DLD1 (cell line): ENCODE results near the gene LOXL4.

Experiments
- in situ Hi-C: cut with HindIII; loops from 2 replicates; pipeline ENCODE4 v1.10.0; 2017; ENCODE audit warnings: low sequenced_read_pairs

LOXL4 gene

DNA sequence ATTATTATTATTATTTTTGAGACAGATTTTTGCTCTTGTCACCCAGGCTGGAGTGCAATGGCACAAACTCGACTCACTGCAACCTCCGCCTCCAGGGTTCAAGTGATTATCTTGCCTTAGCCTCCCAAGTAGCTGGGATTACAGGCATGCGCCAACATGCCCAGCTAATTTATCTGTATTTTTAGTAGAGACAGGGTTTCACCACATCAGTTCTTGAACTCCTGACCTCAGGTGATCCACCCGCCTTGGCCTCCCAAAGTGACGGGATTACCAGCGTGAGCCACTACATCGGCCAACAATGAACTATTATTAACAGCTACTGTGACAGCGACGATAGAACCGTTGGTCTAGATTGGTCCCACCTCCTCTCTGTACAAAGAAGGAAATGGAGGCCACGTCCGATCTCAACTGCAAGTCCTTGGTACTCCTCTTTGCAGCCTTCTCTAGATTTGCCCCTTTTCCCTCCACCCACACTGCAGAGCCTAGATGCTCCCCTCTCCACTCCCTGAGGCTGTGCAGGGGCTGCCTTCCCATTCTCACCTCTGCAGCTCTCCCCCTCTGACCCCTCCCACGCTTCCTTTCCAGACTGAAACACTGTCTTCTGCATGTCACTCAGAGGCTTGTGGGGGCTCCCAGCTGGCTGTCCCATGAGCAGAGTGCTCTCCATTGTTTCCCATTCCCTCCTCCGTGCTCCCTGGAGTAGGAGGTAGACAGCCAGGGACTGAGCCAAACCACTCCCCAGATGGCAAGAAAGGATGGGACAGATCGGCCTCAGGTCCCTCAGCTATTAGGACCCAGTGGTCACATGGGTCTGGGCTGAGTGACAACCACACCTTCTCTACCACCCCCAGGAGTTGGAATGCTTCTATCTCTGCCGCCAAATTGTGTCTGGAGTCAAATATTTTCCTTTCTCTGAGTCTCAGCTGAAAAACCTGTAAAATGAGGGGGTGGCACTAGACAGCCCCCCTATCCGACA is 2.3 kb downstream of the LOXL4 start:
- in situ Hi-C loops, result no loop called here

DNA sequence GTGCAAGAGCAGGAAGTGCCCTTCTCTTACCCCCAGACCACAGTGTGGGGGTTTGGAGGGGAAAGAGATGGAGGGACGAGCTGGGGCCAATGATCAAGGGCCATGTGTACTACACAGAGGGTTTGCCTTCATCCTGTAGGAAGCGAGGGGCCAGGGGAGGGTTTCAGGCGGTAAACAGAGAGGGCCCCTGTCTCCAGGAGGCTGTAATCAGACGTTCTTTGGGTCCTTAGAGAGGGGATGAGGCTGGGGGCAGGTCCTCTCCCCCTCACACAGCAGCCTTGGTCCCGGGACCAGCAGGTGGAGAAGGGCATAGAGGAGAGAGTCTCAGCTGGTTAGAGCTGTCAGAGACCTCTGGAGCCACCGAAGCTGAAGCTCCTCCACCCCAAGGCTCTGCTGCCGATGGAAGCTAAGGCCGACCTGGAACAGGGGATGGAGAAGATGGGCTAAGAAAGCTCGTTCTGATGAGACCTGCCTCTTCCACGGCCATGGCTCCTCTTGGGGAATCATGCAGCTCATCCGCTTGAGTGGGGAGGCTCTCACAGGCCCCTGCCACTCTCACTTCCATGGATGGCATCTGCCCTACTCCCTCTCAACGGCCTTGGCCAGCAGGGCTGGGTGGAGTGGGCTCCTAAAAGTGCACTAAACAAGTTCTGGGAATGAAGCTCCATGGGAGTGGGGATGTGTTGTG is 3.5 kb downstream of the LOXL4 start:
- in situ Hi-C loops, result no loop called here

DNA sequence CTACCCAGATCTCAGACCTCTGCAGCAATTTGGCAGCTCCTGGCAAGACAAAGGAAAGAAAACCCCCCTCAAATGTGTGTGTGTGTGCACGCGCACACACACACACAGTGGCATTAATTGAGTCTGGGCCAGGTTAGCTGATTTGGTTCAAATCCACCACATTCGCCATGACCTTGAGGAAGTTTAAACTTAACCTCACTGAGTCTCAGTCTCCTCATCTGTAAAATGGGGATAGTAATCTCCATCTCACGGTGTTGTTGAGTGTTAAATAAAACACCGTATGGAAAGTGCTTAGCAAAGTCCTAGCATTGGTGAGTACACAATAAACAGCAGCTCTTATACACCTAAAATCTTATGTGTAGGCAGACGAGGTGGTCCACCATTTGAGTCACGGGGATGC is 4.9 kb downstream of the LOXL4 start:
- in situ Hi-C loops, result no loop called here

DNA sequence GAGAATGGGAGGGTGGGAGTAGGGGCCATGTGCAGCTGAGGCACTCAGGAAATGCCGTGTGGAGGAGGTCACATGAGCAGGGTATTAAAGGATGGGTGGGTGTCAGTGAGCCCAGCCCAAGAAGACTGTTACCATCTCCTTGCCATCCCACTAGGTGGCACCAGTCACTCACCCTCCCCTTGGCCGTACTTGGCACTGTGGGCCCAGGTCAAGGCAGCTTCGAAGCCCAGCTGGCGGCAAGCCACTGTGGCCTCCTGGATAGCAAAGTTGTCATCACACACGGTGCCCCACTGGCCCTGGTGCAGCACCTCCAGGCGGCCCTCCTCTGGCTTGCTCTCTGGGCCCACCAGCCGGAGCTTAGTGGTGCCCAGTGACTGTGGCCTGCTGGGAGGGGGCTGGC is 5.4 kb downstream of the LOXL4 start:
- in situ Hi-C loops, result no loop called here

DNA sequence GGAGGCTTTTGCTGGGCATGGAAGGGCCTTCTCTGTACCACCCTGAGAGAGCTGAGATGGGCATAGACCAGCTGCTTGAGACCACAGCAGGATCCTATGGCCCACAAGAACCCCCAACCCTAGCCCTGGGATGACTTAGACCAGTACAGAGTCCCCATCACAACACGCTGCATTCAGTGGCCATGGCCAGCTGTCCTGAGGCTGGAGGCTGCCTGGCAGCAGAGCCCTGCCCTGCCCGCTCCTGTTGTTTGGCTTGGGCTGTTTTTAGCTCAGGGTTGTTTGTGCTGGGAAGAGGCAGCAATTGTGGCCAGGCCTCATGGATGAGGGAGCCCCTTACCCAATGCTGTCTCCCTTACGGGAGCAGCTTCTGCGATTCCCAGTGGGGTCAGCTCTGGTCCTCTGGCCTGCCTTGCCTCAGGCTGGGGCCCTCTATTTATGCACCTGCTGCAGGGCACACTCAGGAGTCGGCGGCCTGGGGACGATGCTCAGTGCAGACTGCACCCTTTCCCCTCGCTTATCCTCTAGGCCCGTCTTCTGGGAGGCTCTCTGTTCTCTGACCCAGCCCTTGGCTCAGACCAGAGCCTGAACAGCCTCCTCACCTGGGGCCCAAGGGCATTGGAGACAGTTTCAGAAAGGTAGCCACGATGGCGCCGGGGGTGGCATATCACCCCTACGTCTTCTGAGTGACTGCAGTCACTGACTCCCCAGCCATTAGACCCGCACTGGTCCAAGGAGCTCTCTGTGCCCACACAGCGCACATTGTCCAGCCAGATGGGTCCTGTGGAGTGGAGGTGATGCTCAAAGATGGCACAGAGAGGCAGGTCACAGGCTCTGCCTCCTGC is 6.3 kb downstream of the LOXL4 start:
- in situ Hi-C loops, result no loop called here

DNA sequence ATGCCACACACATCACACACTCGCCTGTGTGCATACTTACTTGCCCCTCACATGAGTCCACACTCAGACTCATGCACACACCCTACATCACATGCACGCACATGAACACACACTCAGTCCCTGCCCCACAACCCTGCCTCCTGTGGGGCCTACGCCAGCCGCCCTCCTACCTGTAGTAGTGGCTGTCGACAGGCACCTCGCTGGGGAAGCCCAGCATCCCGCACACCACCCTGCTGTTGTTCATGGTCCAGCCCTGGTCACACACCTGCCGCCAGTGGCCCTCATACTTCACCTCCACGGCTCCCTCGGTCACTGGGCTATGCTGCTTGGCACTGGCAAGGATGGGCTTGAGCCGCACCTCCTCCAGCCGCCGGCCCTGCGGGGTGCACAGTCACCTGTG is 7.2 kb downstream of the LOXL4 start:
- in situ Hi-C loops, result no loop called here

DNA sequence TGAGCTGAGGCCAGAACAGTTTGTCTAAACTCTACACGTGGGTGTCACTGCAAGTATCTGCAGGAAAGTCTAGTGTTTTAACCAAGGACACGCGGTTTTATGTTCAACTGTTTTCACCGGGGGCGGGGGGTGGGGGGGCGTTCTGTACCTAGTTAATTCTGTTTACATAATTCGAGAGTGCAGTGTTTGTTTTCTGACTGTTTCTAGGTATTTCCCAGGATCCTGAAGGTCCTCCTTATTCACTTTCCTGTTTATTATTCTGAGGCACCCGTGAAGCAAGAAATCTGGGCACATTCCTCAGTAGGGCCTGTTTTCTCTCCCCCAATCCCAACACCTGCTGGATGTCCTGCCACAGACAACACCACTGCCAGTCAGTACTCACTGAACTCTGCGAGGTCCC is 7.6 kb downstream of the LOXL4 start:
- in situ Hi-C loops, result no loop called here

DNA sequence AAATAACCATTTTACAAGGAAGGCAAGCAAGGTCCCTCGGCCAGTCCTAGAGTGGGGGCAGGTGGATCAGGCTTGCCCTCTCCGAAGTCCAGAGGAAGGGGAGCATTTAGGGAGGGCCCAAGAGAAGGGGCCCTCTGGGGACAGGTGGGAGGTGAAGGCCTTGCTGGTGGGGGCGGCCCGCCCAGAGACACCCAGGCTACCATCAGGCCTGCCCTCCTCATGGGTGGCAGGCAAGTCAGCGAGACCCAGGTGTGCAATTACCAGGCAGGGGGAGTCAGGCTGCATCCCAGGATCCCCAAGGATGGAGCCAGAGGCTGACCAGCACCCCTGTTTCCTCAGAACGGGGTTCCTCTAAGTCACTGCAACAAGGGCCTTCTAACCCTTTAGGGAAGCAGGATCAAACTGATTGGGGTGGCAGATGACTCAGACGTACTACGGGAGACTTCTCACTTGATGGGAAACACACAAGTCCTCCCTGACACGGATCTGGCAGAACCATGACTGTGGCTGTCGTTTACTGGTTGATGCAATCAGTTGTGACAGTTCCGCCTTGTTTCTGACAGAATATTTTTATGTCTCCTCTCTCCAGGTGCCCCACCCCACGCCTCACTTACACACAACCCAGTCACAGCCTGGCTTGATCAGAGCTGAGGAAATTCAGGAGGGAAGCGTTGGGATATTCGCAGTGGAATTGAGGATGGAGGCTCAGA is 8.2 kb downstream of the LOXL4 start:
- in situ Hi-C loops, result no loop called here

DNA sequence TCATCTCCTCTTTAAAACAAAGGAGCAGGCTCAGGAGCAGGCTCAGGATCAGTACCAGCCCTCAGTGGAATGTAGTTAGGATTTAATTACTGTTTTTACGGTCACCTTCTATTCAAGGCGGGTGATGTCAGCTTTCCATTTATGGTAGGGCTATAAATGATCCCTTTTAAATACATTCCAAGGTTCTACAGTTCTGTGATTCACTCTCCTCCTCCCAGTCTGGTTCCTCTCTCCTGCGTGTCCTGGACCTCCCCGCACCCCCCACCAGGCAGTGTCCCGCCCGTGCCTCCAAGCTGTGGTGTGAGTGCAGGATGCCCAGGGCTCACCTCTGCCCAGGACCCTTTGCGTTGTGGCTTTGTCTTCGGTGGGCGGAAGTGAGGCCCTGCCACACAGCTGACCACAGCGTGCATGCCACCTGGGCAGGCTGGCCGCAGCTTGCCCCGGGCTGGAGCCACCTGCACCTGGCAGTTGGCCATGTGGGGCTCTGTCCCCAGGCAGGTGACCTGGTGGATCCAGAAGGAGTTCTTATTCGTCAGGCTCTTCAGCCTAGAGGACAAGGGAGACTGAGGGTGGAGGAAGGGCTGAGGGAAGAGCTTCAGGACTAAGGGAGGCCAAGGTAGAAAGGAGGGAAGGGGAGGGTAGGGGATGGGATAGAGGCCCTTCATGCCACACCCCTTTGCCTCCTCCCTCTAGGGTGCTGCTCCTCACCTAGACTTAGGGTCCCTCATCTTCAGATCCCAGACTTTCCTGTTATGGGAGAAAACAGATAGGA is 9.1 kb downstream of the LOXL4 start:
- in situ Hi-C loops, result no loop called here

DNA sequence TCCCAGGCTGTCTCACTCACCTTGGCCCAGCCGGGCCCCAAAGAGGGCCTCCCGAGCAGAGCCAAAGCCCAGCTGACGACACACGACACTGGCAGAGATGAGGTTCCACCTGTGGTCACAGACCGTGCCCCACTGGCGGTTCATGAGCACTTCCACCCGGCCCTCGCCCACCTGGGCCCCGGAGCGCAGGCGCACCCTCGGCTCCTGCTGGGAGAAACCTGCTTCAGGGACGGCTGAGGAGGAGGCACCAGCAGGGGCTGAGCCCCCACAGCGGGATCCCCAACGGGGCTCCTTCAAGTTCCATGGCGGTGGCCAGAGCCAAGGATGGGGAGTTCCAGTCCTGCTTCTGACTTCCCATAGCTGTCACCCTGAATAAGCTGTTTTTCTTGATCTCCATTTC is 10.0 kb downstream of the LOXL4 start:
- in situ Hi-C loops, result no loop called here

DNA sequence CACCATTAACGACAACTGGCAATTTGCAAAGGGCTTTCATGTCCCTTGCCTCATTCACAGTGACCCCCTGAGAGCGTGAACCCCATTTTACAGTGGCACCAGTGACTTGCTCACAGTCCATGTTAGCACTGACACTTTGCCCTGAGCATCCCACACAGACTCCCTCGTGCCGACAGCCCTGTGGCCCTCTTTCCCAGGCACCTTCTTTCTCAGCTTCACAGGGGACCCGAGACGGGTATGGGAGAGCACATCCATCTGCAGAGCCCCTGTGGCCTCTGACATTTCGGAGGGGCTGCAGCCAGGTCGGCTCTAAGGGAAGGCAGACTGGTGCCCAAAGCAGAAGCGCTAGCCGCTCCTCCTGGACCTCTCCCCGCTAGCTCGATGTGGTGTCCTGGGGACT is 10.8 kb downstream of the LOXL4 start:
- in situ Hi-C loops, result no loop called here

DNA sequence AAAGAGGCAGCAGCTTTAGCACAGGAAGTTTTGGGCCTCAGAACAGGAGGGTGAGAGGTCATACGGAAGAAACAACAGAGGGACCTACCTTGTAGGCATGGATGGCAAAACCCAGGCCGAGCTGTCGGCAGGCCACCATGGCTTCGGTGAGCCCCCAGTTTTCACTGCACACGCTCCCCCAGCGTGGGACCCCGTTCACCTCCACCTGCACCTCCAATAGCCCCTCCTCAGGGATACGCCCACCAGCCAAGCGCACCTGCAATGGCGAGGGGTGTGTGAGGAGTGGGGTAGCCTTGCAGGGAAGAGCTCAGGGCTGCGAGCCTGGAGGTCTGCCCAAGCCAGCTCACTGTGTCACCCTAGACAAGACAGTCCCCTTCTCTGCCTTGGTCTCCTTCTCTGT is 11.3 kb downstream of the LOXL4 start:
- in situ Hi-C loops, result no loop called here

DNA sequence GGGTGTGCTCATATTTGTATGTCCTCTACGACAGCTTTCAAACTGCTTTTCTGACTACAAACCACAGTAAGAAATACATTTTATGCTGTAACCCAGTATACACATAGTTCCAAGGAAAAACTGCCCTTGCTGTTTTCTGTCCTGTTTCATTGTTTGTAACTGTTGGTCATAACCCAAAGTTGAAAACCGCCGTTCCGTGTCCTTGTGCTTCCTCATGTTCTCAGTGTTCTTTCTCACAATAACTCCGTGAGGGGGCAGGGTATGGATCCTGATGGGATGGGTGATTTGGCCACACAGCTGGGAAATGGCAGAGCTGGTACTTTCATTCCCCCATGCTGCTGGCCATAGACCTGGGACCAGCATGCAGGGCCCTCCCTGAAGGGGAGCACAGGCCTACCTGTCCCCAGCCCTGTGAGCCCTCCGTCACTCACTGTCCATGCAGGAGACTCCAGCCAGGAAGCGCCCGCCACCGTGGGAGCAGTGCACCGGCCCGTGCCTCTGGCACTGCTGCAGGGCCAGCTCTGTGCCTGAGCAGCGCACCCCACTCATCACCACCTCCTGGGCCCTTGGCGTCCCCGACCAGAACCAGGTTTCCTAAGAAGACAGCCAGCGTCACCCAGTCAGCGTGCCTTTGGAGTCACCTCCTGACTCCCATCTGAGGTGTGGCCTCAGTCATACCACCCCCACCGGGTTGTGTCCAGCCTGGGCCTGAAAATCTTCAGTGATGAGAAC is 12.7 kb downstream of the LOXL4 start:
- in situ Hi-C loops, result no loop called here

DNA sequence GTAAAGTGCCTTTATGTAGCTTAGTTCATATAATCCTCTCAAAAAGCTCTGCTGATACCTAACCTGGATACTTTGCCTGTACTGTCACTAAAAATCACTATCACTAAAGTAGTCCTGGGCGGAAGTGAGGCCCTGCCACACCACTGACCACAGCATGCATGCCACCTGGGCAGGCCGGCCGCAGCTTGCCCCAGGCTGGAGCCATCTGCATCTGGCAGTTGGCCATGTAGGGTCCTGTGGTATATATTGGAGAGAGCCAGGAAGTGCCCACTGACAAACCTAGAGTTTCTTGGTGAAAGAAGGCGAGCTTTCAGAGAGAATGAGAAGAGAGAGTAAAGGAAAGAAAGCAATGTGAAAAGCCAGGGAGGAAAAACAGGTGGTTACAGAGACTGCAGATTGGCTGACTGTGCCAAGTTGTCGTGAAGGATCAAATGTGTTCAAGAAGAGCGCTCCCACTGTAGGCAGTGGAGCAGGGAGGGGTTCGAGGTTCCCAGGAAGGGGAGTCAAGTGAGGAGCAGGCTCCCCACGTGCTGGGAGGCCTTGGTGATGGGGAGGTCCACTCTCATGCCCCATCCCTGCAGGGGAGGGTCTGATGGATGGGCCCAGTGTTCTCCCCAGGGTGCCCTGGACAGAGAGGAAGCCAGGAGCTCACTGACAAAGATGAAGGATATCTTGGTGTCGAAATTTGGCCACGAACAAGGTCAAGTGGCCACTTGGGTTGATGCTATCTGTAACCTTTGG is 13.6 kb downstream of the LOXL4 start:
- in situ Hi-C loops, result no loop called here

DNA sequence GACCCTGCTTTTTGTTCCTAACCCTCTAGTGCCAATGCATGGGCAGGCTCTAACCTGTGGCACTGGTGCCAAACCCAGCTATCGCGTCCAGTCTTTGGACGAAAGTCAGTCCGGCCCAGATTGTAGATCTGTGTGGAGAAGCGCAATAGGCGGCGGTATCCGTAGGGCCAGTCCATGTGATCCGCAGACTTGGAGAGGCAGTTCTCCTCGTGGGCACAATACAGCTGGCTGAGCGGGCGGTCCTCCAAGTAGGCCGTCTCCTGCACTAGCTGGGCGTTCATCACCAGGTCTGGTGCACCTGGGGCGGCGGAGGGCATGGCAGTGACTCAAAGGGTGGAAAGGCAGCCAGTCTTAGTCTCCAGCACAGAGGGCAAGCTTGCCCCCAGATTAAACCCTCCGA is 14.5 kb downstream of the LOXL4 start:
- in situ Hi-C loops, result no loop called here

DNA sequence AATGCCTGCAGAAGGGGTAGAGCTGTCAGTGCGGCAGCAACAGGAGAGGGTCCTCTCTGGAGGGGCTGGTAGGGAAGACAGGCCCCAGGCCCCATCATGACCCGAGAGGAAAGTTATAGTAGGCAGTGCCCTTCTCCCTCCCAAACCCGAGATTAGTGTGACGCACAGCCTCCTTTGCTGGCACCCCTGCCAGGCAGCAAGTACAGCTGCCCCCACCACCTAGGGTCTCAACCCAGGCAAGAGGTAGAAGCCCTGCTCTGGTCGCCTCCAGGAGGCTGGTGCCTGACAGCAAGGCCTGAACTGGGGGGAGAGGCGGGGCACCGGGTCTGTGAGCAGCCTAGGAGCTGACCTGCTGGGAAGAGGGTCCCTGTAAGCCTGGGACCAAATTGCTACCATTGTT is 15.5 kb downstream of the LOXL4 start:
- in situ Hi-C loops, result no loop called here

DNA sequence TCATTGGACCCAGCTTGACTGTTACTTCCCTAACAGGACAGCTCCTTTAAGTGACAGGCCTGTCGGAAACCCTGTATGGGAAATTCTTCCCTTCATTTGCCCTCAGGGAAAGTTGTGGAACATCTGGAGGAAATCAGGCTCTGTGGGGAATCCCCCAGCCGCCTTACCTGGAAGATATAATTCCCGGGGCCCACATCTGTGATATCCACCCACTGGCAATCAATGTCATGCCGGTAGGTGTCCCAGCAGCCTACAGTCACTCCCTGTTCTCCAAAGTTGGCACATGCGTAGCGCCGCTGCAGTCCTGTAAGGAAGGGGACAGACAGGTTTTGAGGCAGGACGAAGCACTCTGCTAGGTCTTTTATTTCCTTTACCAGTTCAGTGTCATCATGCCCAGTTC is 16.6 kb downstream of the LOXL4 start:
- in situ Hi-C loops, result no loop called here

DNA sequence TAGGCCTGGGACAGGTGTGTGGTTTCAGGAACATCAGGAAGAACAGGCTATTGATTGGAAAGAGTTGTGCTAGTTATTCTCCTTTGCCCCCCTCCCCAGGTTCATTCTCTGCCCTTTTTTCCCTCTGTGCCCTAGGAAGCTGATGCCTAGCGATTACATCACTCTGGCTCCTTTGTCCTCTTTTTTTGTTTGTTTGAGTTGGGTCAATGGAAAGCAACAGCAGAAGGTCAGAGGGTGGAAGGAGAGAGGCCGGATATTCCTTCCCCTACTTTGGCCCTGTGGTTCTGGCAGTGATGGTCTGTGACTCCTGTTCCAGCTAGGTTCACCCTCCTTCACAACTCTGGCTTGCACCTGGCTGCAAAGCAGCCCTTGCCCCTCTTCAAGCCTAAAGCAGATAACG is 18.9 kb downstream of the LOXL4 start:
- in situ Hi-C loops, result no loop called here

DNA sequence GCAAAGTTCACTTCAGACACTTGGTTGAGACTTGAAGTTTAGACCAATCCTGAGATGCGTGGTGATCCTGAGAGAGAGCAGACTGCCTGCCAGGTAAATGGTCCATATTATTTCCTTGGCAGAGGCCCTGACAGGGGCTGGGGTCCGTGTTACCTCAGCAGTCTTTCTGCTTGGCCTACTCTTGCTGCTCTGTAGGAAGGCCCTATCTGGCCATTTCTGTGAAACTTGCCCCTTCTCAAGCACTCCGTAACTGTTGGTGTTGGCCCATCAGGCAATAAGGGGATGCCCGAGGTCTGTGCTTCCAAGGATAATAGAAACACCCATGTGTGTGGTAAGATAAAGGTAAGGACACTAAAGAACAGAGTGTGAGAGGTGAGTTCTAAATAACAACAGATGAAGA is 20.0 kb downstream of the LOXL4 start:
- in situ Hi-C loops, result no loop called here
